ENCODE data around the gene ST3GAL3.

ST3GAL3 gene

DNA sequence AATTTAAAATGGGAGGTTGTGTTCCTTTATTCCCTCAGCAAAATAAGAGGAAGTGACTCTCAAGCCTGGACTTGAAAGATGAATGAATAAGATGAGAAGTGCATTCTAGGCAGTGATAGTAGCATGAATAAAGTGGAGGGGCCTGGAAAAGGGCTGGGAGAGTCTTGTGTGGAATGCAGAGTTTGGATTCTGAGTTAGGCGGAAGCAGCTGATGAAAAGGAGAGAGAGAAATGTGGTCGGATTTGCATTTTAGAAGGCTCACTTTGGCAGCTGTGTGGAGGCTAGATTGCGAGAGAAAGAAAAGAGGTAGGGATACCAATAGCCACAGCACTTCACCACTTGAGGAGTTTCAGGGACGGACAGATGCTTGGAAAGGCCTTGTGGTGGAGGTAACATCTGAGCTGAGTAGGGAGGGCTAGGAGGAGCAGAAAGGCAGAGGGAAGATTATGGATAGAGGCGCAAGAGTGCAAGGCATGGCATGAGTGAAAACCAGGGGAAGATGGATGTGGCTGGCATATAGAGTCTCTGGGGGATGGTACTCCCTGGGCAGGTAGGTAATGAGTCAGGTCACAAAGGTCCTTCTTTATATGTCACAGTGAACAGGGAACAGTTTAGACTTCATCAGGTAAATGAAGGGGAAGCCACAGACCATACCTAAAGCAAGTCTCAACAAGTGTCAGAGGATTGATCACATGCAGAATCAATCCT, 59.6 kb downstream of the ST3GAL3 start:
- no peak for TF ChIP-seq POLR2AphosphoS5 (IDR thresholded peaks at IDR 0.05; ENCODE audit: low read depth)
- peak; percentile 98 for TF ChIP-seq SPI1 (IDR thresholded peaks at IDR 0.05; ENCODE audit: borderline replicate concordance, low read depth)
- TF ChIP-seq, protein P1, sequence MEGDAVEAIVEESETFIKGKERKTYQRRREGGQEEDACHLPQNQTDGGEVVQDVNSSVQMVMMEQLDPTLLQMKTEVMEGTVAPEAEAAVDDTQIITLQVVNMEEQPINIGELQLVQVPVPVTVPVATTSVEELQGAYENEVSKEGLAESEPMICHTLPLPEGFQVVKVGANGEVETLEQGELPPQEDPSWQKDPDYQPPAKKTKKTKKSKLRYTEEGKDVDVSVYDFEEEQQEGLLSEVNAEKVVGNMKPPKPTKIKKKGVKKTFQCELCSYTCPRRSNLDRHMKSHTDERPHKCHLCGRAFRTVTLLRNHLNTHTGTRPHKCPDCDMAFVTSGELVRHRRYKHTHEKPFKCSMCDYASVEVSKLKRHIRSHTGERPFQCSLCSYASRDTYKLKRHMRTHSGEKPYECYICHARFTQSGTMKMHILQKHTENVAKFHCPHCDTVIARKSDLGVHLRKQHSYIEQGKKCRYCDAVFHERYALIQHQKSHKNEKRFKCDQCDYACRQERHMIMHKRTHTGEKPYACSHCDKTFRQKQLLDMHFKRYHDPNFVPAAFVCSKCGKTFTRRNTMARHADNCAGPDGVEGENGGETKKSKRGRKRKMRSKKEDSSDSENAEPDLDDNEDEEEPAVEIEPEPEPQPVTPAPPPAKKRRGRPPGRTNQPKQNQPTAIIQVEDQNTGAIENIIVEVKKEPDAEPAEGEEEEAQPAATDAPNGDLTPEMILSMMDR (IDR thresholded peaks at IDR 0.05; ENCODE audit: insufficient read depth, low read length): no peak
- Histone ChIP-seq H3K27ac (replicated peaks) (peak overlapping the region; percentile 65), H3K27me3 (ENCODE audit: insufficient read depth, poor library complexity, severe bottlenecking) (no peaks in the 10 kb centered on the region), H3K4me3 (replicated peaks; ENCODE audit: insufficient read depth, low read length) (no peak overlapping the region)
- DNase-seq (ENCODE audit: low read depth in 1 of 2, low spot score in 1 of 2): peak in 1 of 2 experiments; percentile 28

DNA sequence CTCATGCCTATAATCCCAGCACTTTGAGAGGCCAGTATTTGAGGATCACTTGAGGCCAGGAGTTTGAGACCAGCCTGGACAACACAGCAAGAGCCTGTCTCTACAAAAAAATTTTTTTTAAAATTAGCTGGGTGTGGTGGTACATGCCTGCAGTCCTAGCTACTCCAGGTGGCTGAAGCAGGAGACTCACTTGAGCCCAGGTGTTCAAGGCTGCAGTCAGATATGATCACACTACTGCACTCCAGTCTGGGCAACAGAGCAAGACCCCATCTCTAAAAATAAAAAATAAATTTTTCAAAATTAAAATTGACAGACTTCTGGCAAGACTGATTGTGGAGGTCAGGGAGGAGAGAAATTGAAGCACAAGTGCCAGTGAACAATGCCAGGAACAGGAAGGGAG, 60.8 kb downstream of the ST3GAL3 start:
- no peaks in the 10 kb centered on the region for H3K27me3 ChIP-seq (ENCODE audit: insufficient read depth, poor library complexity, severe bottlenecking)
- no peak overlapping the region for H3K4me3 ChIP-seq (replicated peaks; ENCODE audit: insufficient read depth, low read length)
- no peak for DNase-seq (ENCODE audit: low read depth in 1 of 2, low spot score in 1 of 2)
- TF ChIP-seq, protein P2, sequence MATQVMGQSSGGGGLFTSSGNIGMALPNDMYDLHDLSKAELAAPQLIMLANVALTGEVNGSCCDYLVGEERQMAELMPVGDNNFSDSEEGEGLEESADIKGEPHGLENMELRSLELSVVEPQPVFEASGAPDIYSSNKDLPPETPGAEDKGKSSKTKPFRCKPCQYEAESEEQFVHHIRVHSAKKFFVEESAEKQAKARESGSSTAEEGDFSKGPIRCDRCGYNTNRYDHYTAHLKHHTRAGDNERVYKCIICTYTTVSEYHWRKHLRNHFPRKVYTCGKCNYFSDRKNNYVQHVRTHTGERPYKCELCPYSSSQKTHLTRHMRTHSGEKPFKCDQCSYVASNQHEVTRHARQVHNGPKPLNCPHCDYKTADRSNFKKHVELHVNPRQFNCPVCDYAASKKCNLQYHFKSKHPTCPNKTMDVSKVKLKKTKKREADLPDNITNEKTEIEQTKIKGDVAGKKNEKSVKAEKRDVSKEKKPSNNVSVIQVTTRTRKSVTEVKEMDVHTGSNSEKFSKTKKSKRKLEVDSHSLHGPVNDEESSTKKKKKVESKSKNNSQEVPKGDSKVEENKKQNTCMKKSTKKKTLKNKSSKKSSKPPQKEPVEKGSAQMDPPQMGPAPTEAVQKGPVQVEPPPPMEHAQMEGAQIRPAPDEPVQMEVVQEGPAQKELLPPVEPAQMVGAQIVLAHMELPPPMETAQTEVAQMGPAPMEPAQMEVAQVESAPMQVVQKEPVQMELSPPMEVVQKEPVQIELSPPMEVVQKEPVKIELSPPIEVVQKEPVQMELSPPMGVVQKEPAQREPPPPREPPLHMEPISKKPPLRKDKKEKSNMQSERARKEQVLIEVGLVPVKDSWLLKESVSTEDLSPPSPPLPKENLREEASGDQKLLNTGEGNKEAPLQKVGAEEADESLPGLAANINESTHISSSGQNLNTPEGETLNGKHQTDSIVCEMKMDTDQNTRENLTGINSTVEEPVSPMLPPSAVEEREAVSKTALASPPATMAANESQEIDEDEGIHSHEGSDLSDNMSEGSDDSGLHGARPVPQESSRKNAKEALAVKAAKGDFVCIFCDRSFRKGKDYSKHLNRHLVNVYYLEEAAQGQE (IDR thresholded peaks at IDR 0.05; ENCODE audit: insufficient replicate concordance, low read depth): no peak
- no peak for TF ChIP-seq POLR2AphosphoS5 (IDR thresholded peaks at IDR 0.05; ENCODE audit: low read depth)
- no peak for TF ChIP-seq SPI1 (IDR thresholded peaks at IDR 0.05; ENCODE audit: borderline replicate concordance, low read depth)
- TF ChIP-seq, protein P1 (IDR thresholded peaks at IDR 0.05; ENCODE audit: insufficient read depth, low read length): no peak
- no peak for TF ChIP-seq GABPA (IDR thresholded peaks at IDR 0.05; ENCODE audit: low read depth)
- H3K27ac ChIP-seq (replicated peaks): no peak overlapping the region

DNA sequence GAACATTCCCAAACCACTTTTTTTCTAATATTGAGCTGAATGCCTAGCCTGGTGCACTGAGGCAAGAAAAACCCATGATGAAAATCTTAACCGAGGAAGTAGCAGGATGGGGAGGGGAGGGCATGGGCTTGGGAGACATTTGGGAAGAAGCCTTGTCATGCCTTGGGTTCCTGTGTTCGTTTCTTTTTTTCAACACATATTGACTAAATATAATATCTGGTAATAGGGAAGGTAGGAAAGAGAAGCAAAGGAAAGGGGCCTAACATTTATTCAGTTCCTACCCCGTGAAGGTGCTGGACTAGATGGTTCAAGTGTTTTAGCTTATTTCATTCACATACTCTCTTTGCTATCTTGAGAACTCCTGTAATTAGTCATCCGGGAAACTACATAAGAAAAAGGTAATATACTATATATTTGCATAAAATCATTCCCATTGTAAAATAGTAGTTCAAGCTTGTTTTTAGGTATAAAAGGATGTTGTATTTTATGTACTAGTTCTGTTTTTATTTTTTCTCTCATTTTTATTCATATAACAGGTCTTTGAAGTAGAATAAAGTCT, 62.1 kb downstream of the ST3GAL3 start:
- TF ChIP-seq, protein P2 (IDR thresholded peaks at IDR 0.05; ENCODE audit: insufficient replicate concordance, low read depth): no peak
- TF ChIP-seq POLR2AphosphoS5 (IDR thresholded peaks at IDR 0.05; ENCODE audit: low read depth): no peak
- no peak for TF ChIP-seq GABPA (IDR thresholded peaks at IDR 0.05; ENCODE audit: low read depth)
- no peak for TF ChIP-seq SPI1 (IDR thresholded peaks at IDR 0.05; ENCODE audit: borderline replicate concordance, low read depth)
- TF ChIP-seq, protein P1 (IDR thresholded peaks at IDR 0.05; ENCODE audit: insufficient read depth, low read length): no peak
- DNase-seq (ENCODE audit: low read depth in 1 of 2, low spot score in 1 of 2): no peak
- Histone ChIP-seq H3K27ac (replicated peaks) (no peak overlapping the region), H3K4me3 (replicated peaks; ENCODE audit: insufficient read depth, low read length) (no peak overlapping the region), H3K27me3 (ENCODE audit: insufficient read depth, poor library complexity, severe bottlenecking) (no peaks in the 10 kb centered on the region)

Measured in HL-60 (cell line).